NCI-H1092 treated with DMSO at 0.1 percent for 48 hours (cell line): ENCODE results near the gene RAB11FIP2.
"Not testable (repeated sequence)": the region's sequence is repeated elsewhere in the genome, so short reads cannot be mapped to it uniquely, and the experiment has no call there.

ENCODE experiments used
- DNase-seq: peaks from one replicate; lab custom pipeline; 2025; lab: John Stamatoyannopoulos, UW

Gene RAB11FIP2

GRCh38 chr10:118046395-118047156 lies at the start of gene RAB11FIP2:
RAB11FIP2 (minus strand) TSS chr10:118046941; CDS start chr10:118046163, 778 bp downstream.
- DNase-seq, result peak; percentile 81

- DNase-seq, result no peak
Measured at GRCh38 chr10:118096022-118096421, 49.3 kb upstream of the RAB11FIP2 start.

GRCh38 chr10:118092209-118092608 lies 45.5 kb upstream of the RAB11FIP2 start:
- no peak for DNase-seq

- no peak for DNase-seq
Measured at GRCh38 chr10:118080817-118081216, 34.1 kb upstream of the RAB11FIP2 start.

GRCh38 chr10:118076705-118077104 lies 30.0 kb upstream of the RAB11FIP2 start:
- DNase-seq, result no peak

GRCh38 chr10:118072840-118073239 lies 26.1 kb upstream of the RAB11FIP2 start:
- no peak for DNase-seq

- DNase-seq, result not testable (repeated sequence)
Measured at GRCh38 chr10:118067389-118067788, 20.6 kb upstream of the RAB11FIP2 start.

GRCh38 chr10:118062798-118063238 lies 16.1 kb upstream of the RAB11FIP2 start:
- no peak for DNase-seq

GRCh38 chr10:118058371-118058770 lies 11.6 kb upstream of the RAB11FIP2 start:
- no peak for DNase-seq

GRCh38 chr10:118057361-118057760 lies 10.6 kb upstream of the RAB11FIP2 start:
- DNase-seq, result no peak

- DNase-seq, result no peak
Measured at GRCh38 chr10:118054383-118054782, 7.6 kb upstream of the RAB11FIP2 start.

- no peak for DNase-seq
Measured at GRCh38 chr10:118052816-118053215, 6.1 kb upstream of the RAB11FIP2 start.

- no peak for DNase-seq
Measured at GRCh38 chr10:118047880-118048279, 1.1 kb upstream of the RAB11FIP2 start.

- peak; percentile 56 for DNase-seq
Measured at GRCh38 chr10:118047157-118047719, 497 bp upstream of the RAB11FIP2 start.

GRCh38 chr10:118045837-118046394 lies 825 bp downstream of the RAB11FIP2 start:
- DNase-seq, result peak; percentile 9

GRCh38 chr10:118045158-118045836 lies 1.4 kb downstream of the RAB11FIP2 start:
- no peak for DNase-seq

GRCh38 chr10:118042827-118043242 lies 3.9 kb downstream of the RAB11FIP2 start:
- DNase-seq, result no peak

- DNase-seq, result no peak
Measured at GRCh38 chr10:118042336-118042735, 4.4 kb downstream of the RAB11FIP2 start.

- no peak for DNase-seq
Measured at GRCh38 chr10:118041316-118041715, 5.4 kb downstream of the RAB11FIP2 start.

GRCh38 chr10:118036281-118036875 lies 10.4 kb downstream of the RAB11FIP2 start:
- no peak for DNase-seq

- no peak for DNase-seq
Measured at GRCh38 chr10:118035354-118036005, 11.3 kb downstream of the RAB11FIP2 start.

- no peak for DNase-seq
Measured at GRCh38 chr10:118034791-118035261, 11.9 kb downstream of the RAB11FIP2 start.
